ENCODE data around the gene CDKN2B. TPM values are rescaled to one million over a fixed set of nuclear protein-coding genes. Genes with fewer than 3 reads are reported as not detected.

CDKN2B gene
- total and polyA plus RNA-seq, 2 experiments from 2014 or later = 0.29 to 0.83 TPM

DNA sequence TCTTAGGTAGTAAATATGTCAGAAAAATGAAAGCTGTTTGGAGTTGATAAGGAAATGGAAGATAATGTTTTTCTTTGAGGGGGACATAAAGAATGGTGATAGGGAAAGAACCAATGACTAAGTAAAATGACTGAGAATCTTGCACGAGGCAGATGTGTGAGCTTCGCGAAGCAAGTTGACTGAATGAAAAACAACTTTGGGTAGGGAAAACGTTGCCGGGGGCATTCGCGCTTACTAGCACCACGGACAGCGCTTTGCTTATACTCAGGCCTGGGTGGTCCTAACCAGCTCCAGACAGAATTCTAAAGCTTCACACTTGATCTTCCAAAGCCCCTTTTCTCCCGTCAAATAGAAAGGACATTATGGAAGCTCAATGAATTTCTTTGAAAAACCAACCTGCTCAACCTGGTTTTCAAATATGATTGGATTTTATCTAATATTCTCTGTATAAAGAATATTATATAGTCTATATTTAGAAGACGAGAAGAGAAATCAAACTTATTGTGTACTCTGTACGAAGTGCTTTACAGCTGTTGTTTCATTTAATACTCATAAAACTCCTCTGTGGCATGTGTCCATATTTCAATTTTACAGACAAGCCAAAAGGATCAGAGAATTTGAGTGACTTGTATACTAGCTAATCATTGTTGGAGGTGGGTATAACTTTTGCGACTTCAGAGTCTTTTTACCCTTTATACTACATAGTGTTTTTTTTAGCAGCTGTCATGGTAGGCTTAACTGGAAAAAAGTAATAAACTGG, 1.9 kb upstream of the CDKN2B start:
- Mint-ChIP-seq H3K27me3 (ENCODE audit: insufficient read depth, low read depth, poor library complexity) (peaks cover 43% of the 10 kb centered on the region), H3K9me3 (peaks cover 1% of the 10 kb centered on the region; the same call in 1 of the 3 replicates), H3K36me3 (ENCODE audit: low read depth) (no peaks in the 10 kb centered on the region), H3K27ac (no peak overlapping the region), H3K4me1 (peaks cover 8% of the 10 kb centered on the region; the same call in 2 of the 3 replicates), H3K4me3 (no peak overlapping the region)
- TF ChIP-seq CREB1 (CRISPR knock-in tag; IDR thresholded peaks at IDR 0.05; ENCODE audit: low read depth) = 0 out of 2 replicates have a peak, but pooled peaks have one; percentile 8
- no peak for TF ChIP-seq EZH2 (IDR thresholded peaks at IDR 0.05; ENCODE audit: low read depth, unreplicated experiment)
- TF ChIP-seq, protein P1, sequence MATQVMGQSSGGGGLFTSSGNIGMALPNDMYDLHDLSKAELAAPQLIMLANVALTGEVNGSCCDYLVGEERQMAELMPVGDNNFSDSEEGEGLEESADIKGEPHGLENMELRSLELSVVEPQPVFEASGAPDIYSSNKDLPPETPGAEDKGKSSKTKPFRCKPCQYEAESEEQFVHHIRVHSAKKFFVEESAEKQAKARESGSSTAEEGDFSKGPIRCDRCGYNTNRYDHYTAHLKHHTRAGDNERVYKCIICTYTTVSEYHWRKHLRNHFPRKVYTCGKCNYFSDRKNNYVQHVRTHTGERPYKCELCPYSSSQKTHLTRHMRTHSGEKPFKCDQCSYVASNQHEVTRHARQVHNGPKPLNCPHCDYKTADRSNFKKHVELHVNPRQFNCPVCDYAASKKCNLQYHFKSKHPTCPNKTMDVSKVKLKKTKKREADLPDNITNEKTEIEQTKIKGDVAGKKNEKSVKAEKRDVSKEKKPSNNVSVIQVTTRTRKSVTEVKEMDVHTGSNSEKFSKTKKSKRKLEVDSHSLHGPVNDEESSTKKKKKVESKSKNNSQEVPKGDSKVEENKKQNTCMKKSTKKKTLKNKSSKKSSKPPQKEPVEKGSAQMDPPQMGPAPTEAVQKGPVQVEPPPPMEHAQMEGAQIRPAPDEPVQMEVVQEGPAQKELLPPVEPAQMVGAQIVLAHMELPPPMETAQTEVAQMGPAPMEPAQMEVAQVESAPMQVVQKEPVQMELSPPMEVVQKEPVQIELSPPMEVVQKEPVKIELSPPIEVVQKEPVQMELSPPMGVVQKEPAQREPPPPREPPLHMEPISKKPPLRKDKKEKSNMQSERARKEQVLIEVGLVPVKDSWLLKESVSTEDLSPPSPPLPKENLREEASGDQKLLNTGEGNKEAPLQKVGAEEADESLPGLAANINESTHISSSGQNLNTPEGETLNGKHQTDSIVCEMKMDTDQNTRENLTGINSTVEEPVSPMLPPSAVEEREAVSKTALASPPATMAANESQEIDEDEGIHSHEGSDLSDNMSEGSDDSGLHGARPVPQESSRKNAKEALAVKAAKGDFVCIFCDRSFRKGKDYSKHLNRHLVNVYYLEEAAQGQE (IDR thresholded peaks at IDR 0.05; ENCODE audit: unreplicated experiment) = peak; percentile 91
- Histone ChIP-seq H3K4me1 (ENCODE audit: insufficient read depth) (peaks cover 11% of the 10 kb centered on the region), H3K9me2 (ENCODE audit: insufficient read depth) (no peaks in the 10 kb centered on the region), H3K27me3 (ENCODE audit: insufficient read depth) (peaks cover 51% of the 10 kb centered on the region), H3K36me3 (ENCODE audit: insufficient read depth) (no peaks in the 10 kb centered on the region), H2AFZ (no peak overlapping the region), H3K4me2 (no peak overlapping the region), H3K4me3 (no peak overlapping the region), H3K27ac (ENCODE audit: low read depth) (no peak overlapping the region), H4K20me1 (replicated peaks; ENCODE audit: insufficient read depth) (no peaks in the 10 kb centered on the region), H3F3A (replicated peaks; ENCODE audit: low read depth) (no peaks in the 10 kb centered on the region), H3K79me2 (replicated peaks; ENCODE audit: insufficient read depth) (no peaks in the 10 kb centered on the region)
- peak; percentile 87 for DNase-seq (ENCODE audit: low spot score)
- ATAC-seq = peak; percentile 6; the same call in 2 of the 3 replicates

DNA sequence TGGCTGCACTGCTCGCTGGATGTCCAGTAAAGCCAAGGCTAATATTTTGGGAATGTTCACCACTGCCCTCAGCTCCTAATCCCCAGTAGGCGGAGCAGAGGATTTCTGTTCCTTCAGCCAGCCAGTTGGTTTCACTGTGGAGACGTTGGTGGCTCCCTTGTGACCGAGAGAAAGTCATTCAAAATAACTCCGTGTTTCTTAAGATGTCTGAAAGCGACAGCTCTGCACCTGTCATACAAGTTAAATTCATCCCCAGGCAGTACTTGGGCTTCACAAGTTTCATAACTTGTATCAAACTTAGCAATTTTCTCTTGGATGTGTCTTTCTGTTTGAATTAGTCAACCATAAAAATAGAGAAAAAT, 382 bp upstream of the CDKN2B start:
- H2AFZ ChIP-seq = peak overlapping the region; percentile 99
- H3K9me2 ChIP-seq (ENCODE audit: insufficient read depth) = no peaks in the 10 kb centered on the region
- H3K27ac ChIP-seq (ENCODE audit: low read depth) = no peak overlapping the region
- DNase-seq (ENCODE audit: low spot score) = no peak
- peaks cover 67% of the 10 kb centered on the region for H3K27me3 ChIP-seq (ENCODE audit: insufficient read depth)
- TF ChIP-seq POLR2AphosphoS5 (IDR thresholded peaks at IDR 0.05; ENCODE audit: low read depth) = no peak; the same call in 1 of the 2 replicates
- no peak for TF ChIP-seq EZH2 (IDR thresholded peaks at IDR 0.05; ENCODE audit: low read depth, unreplicated experiment)
- TF ChIP-seq ZNF114 (CRISPR knock-in tag; IDR thresholded peaks at IDR 0.05) = no peak
- no peak for TF ChIP-seq JUNB (IDR thresholded peaks at IDR 0.05; ENCODE audit: unreplicated experiment)
- no peak for TF ChIP-seq STAT1 (IDR thresholded peaks at IDR 0.05; ENCODE audit: unreplicated experiment)
- TF ChIP-seq ZNF331 (CRISPR knock-in tag; IDR thresholded peaks at IDR 0.05; ENCODE audit: low read depth) = no peak
- TF ChIP-seq CREB1 (CRISPR knock-in tag; IDR thresholded peaks at IDR 0.05; ENCODE audit: low read depth) = no peak
- TF ChIP-seq, protein P2, sequence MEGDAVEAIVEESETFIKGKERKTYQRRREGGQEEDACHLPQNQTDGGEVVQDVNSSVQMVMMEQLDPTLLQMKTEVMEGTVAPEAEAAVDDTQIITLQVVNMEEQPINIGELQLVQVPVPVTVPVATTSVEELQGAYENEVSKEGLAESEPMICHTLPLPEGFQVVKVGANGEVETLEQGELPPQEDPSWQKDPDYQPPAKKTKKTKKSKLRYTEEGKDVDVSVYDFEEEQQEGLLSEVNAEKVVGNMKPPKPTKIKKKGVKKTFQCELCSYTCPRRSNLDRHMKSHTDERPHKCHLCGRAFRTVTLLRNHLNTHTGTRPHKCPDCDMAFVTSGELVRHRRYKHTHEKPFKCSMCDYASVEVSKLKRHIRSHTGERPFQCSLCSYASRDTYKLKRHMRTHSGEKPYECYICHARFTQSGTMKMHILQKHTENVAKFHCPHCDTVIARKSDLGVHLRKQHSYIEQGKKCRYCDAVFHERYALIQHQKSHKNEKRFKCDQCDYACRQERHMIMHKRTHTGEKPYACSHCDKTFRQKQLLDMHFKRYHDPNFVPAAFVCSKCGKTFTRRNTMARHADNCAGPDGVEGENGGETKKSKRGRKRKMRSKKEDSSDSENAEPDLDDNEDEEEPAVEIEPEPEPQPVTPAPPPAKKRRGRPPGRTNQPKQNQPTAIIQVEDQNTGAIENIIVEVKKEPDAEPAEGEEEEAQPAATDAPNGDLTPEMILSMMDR (conservative IDR thresholded peaks at IDR 0.05; ENCODE audit: low read depth in 2 of 2) = no peak
- no peak for ATAC-seq
- H3K9me3 Mint-ChIP-seq = no peaks in the 10 kb centered on the region
- no peaks in the 10 kb centered on the region for H4K20me1 ChIP-seq (replicated peaks; ENCODE audit: insufficient read depth)
- H3K36me3 Mint-ChIP-seq (ENCODE audit: low read depth) = no peaks in the 10 kb centered on the region
- H3K27ac Mint-ChIP-seq = no peak overlapping the region
- peaks cover 59% of the 10 kb centered on the region for H3K27me3 Mint-ChIP-seq (ENCODE audit: insufficient read depth, low read depth, poor library complexity)
- no peaks in the 10 kb centered on the region for H3K79me2 ChIP-seq (replicated peaks; ENCODE audit: insufficient read depth)
- H3K4me2 ChIP-seq = peak overlapping the region; percentile 89
- H3F3A ChIP-seq (replicated peaks; ENCODE audit: low read depth) = peaks cover 14% of the 10 kb centered on the region
- peak overlapping the region; percentile 87 for H3K4me3 ChIP-seq
- H3K36me3 ChIP-seq (ENCODE audit: insufficient read depth) = no peaks in the 10 kb centered on the region
- H3K4me3 Mint-ChIP-seq = peak overlapping the region; percentile 79
- peaks cover 17% of the 10 kb centered on the region for H3K4me1 ChIP-seq (ENCODE audit: insufficient read depth)
- peaks cover 20% of the 10 kb centered on the region for H3K4me1 Mint-ChIP-seq
